Stimulated activated effector memory CD8-positive, alpha-beta T cell treated with anti-CD3 and anti-CD28 coated beads, Interleukin-12 subunit alpha, Interleukin-12 subunit beta, amount 100 ng/mL, for 72 hours (primary cell): ENCODE results near the gene IGF1.

Experiments
- ATAC-seq: fragments of 150-1000 bp; cut with Tn5 transposase; 2 replicates; pipeline ENCODE4 v1.10.0; 2021
- DNase-seq, 2 donors: peaks; one replicate each; pipeline ENCODE4 v3.0.0; 2021 to 2022; ENCODE audit warnings: low spot score in 2 of 2
- H3K27ac Mint-ChIP-seq: one replicate; pipeline ENCODE4 v1.8.0; 2022; ENCODE audit warnings: mild to moderate bottlenecking, mixed read lengths
- H3K36me3 Mint-ChIP-seq: one replicate; pipeline ENCODE4 v1.8.0; 2022; ENCODE audit warnings: mild to moderate bottlenecking, mixed read lengths
- H3K4me1 Mint-ChIP-seq: one replicate; pipeline ENCODE4 v1.8.0; 2022; ENCODE audit warnings: mixed read lengths
- H3K4me3 Mint-ChIP-seq: one replicate; pipeline ENCODE4 v1.8.0; 2022; ENCODE audit warnings: mild to moderate bottlenecking, mixed read lengths
- H3K9me3 Mint-ChIP-seq: one replicate; pipeline ENCODE4 v1.8.0; 2022; ENCODE audit warnings: mixed read lengths

The IGF1 gene

DNA sequence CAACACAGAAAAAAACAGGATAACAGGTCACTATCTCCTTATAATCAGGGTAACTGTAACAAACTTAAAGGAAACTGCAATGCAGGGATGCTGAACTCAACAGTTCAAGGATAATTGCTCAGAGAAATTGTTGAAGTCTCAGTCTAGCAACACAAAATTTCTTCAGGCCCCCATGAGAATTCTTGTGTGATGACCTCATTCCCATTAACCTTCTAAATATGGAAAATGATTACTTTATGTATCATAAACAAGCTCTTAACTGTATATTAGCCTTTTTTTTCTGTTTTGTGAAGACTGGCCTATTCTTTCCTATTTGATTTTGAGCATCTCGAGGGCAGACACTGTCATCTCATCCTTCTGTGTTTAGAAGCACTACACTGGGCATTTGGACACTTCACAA lies 47.1 kb downstream of the IGF1 start:
- H3K27ac Mint-ChIP-seq: no peak overlapping the region
- no peak for ATAC-seq
- H3K9me3 Mint-ChIP-seq: peaks cover 2% of the 10 kb centered on the region

DNA sequence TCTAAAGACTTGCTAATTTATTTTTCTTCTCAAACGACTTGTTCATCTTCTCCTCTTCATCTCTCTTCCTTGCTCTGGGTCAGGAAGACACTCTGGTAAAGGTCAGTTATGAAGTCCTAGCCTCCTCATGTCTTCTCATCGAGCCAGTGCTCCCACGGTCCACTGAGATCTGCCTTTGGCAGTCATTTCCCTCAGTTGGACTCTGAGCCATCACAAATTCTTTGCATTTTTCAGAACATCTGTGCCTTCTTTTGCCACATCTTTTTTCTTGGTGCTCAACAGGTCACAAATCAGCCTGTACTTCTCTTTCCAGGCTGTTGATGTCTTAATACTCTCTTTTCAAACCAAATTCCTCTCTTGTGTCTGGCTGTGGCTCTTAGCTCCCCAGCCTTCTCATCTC lies 49.7 kb downstream of the IGF1 start:
- ATAC-seq: no peak
- H3K27ac Mint-ChIP-seq: no peak overlapping the region
- no peak overlapping the region for H3K4me3 Mint-ChIP-seq
- no peak for DNase-seq
- H3K4me1 Mint-ChIP-seq: no peaks in the 10 kb centered on the region
- peaks cover 2% of the 10 kb centered on the region for H3K9me3 Mint-ChIP-seq
- H3K36me3 Mint-ChIP-seq: no peaks in the 10 kb centered on the region

More for the DNA sequence above, 47.1 kb downstream of the IGF1 start:
- Mint-ChIP-seq H3K4me1 (no peaks in the 10 kb centered on the region), H3K4me3 (no peak overlapping the region), H3K36me3 (no peaks in the 10 kb centered on the region)
- no peak for DNase-seq

DNA sequence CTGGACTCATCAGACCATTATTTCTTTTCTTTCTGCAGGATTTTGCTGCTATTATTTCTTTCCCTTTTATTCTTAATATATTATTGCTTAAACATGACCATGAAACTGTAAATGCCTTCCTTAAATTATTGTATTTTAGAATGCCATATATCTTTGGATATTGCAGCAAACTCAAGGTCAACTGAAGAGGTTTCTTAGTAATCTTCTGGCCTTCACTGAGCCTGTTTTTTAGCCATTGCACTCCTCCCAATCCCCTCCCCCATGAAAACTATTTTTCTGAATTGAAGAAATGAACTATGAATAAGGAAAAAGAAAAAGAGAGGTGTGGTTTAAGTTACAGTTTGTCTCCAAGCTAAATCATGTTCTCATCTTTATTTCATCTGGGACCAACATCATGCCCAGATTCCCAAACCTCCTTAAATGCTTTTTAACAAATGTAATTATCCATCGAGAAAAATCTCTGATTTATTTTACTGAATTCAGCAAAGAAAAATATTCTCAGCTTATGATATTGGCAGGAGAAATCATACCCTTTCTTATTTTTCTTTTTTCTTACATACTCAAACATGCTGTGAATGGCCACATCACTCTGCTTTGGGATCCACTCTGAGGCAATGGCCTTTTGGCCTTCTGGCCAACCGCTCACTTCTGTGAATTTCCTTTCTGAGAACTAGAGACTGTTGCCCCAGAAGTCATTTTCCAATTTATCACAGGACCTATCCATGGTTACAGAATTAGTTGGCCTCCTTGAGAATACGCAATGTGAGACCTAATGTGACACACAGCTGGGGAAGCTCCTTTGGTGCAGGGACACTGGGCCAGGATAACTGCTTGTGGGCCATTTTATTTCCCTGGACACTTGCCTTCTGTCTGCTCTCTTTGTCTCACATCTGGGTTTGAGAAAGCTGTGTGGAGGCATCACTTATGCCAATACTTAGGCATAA lies 50.9 kb downstream of the IGF1 start:
- no peak for DNase-seq
- H3K27ac Mint-ChIP-seq: no peak overlapping the region
- peaks cover 2% of the 10 kb centered on the region for H3K9me3 Mint-ChIP-seq
- no peaks in the 10 kb centered on the region for H3K4me1 Mint-ChIP-seq
- no peaks in the 10 kb centered on the region for H3K36me3 Mint-ChIP-seq
- H3K4me3 Mint-ChIP-seq: no peak overlapping the region
- ATAC-seq: no peak

DNA sequence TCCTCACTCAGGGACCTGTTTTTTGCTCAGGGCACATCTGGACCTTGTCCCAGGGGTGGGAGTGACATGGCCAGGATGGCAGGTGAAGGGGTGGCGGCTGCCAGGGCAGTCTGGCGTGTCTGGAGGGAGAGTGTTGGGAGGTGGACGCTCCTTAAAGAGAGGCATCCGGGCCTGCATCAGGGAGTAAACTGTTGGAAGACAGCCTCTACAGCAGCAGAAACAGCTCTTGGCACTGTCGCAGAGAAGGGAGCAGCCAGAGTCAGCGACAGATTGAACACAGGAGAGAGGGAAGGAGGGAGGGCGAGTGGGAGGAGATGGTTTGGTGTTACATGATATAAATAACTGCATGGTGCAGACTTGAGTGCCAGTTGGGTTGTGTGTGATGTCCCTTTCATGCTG lies 52.8 kb downstream of the IGF1 start:
- Mint-ChIP-seq H3K36me3 (no peaks in the 10 kb centered on the region), H3K4me3 (no peak overlapping the region), H3K9me3 (peaks cover 2% of the 10 kb centered on the region), H3K4me1 (no peaks in the 10 kb centered on the region), H3K27ac (no peak overlapping the region)
- ATAC-seq (no peak), DNase-seq (no peak)

DNA sequence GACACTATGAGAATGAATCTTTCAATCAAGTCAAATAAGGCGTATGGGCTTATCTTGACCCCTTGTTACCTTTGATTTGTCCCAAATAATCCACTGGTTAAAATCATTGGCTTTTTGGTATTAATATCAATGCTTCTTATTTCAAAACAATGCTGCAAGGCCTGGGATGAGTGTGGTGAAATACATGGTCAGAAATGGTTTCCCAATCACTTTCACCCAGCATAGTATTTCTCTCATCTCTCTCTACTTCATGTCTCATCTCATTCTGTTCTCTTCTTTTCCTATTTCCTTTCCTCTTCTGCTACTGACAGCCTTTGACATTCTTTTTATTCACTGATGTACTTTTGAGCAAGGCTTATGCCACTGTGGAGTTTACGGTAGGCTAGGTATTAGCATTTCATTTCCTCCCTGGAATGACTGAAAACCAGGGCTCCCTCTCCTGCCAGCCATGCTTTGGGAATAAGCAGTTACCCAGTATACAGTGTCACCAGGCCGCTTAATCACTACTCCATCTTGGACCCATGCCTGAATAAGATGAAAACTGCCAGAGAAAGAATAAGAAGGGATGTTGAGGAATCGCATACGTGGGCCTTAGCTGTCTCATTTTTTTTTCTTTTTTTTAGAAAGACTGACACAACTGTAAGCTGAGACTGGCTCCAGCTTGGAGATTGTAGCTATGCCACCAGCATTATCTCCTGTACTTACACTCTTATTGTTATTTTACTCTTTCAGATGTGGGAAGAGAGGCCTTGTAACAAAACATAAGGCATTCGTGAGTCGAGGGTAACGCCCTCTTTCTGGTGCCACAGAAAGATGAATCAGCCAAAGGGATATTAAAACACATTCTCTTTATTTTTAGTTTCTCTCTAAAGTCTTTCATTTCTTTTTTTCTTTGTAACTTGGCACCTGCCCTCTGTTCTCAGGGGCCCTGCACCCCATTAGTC lies 53.5 kb downstream of the IGF1 start:
- no peaks in the 10 kb centered on the region for H3K4me1 Mint-ChIP-seq
- H3K36me3 Mint-ChIP-seq: no peaks in the 10 kb centered on the region
- no peak overlapping the region for H3K4me3 Mint-ChIP-seq
- H3K27ac Mint-ChIP-seq: no peak overlapping the region
- peaks cover 2% of the 10 kb centered on the region for H3K9me3 Mint-ChIP-seq
- ATAC-seq: no peak
- DNase-seq: no peak

DNA sequence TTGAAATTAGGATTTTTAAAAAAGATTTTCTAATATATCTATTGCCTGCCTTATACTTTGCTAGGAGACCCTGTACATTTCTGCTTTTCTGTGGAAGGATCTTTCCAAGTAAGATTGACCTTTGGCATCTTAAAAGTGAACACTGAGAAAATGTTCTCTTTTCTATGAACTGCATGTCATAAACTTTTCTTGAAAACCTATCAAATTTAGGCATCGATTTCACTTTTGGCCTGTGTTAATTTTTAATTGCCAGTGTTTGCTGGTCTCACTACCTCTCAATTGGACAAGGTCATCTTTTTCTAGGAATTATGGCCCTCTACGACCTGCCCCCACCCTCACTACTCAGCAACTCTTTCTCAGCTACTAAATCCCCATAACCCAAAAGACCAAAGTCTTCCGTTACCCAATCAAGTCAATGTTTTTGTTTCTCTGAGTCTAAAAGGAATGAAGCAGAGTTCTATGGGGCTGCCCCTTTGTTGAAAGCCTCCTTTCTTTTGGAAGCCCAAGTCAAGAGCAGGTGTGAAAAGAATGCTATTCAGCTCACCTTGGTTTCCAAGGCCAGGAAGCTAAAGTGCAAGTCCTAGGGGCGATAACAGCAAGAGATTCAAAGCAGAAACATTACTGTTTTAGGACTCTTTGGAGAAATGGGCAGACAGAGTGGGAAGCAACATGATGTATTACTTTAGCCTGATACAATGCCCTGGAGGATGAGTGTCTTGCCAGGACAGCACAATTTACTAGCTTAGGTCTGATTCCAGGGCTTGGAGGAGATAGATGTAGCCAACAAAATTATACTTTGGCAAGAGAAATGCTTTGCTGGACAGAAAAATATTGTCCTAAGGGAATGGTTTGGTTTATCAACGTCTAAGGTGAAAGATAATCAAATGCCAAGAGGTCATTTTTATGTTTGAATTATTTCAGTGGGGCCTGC lies 55.0 kb downstream of the IGF1 start:
- Mint-ChIP-seq H3K4me3 (no peak overlapping the region), H3K9me3 (no peaks in the 10 kb centered on the region), H3K4me1 (peaks cover 7% of the 10 kb centered on the region), H3K27ac (no peak overlapping the region), H3K36me3 (no peaks in the 10 kb centered on the region)
- DNase-seq: no peak
- no peak for ATAC-seq

DNA sequence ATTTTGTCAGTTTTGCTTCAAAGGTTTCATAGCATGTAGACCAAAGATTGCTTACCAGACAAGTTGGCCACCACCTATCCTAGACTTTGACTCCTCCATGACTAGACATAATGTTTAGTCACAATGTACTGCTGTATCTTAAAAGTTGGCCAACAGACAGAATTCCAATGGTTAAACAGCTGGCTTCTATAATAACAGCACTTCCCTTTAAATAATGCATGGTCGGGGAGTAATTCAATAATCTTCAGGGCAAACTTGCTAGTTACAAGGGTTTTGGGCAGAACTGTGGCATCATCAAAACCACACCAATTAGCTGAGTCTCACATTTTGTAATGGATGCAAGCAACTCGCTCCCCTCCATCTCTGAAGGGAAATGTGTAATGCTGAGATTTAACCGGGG lies 56.9 kb downstream of the IGF1 start:
- peaks cover 7% of the 10 kb centered on the region for H3K4me1 Mint-ChIP-seq
- H3K27ac Mint-ChIP-seq: no peak overlapping the region
- no peak overlapping the region for H3K4me3 Mint-ChIP-seq
- no peaks in the 10 kb centered on the region for H3K36me3 Mint-ChIP-seq
- H3K9me3 Mint-ChIP-seq: no peaks in the 10 kb centered on the region
- DNase-seq: no peak
- no peak for ATAC-seq

DNA sequence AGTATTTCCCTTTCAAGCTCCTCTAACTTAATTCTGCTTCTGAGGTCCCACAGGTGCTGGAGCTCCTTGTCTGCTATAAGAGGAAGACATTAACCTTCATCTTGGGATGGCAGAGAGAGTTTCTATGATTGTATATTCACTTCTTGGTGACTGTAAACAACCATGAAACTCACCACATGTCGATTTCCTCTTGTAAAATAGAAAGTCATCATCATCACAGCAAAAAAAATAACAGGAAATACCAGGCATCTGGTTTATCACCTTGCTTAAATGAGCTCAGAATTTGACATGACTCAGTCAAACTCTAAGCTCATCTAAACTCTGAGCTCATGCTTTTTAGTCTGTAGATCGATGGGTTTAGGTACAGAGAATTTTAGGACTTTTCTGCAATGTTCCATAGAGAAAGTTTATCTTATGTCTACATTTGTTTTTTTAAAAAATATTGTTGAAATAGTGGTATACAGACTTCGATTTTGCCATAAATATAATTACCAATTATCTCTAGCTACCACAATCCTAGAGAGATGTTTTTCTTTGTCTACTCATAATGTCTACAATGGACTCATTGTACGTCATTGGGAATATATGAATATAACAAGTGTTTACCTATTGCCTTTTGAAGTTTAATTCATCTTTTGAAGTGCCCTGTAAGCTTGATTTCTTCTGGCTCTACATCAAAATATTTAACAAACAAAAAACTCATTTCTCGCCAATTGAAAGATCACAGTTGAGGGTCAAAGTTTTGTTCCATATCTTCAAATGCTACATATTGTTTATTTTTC lies 58.4 kb downstream of the IGF1 start:
- no peak for DNase-seq
- H3K36me3 Mint-ChIP-seq: no peaks in the 10 kb centered on the region
- no peaks in the 10 kb centered on the region for H3K9me3 Mint-ChIP-seq
- ATAC-seq: peak; percentile 96
- no peak overlapping the region for H3K4me3 Mint-ChIP-seq
- peaks cover 7% of the 10 kb centered on the region for H3K4me1 Mint-ChIP-seq
- no peak overlapping the region for H3K27ac Mint-ChIP-seq

DNA sequence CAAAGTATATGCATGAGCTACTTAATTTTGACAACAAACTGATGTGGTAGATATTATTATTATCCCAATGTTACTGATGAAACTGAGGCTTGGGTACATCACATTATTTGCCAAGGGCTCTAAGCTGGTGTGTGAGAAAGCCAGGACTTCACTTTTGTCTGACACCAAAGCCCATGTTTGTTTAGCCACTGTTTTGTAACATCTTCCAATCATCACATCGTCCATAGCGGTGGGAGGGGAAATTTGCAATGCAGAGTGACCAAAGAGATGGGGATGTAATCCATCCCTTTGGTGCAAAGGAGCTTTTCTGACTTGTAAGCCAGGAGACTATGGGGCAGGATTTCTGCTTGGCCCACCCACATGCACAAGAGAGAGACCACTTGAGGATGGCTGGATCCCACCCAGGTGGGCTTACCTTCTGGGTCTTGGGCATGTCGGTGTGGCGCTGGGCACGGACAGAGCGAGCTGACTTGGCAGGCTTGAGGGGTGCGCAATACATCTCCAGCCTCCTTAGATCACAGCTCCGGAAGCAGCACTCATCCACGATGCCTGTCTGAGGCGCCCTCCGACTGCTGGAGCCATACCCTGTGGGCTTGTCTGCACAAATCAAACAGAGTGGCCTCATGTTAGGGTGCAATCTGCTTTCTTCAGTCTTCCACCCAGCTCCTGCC lies 61.1 kb downstream of the IGF1 start:
- Mint-ChIP-seq H3K27ac (no peak overlapping the region), H3K4me3 (no peak overlapping the region), H3K36me3 (no peaks in the 10 kb centered on the region), H3K4me1 (peaks cover 7% of the 10 kb centered on the region), H3K9me3 (no peaks in the 10 kb centered on the region)
- DNase-seq (no peak), ATAC-seq (no peak)

DNA sequence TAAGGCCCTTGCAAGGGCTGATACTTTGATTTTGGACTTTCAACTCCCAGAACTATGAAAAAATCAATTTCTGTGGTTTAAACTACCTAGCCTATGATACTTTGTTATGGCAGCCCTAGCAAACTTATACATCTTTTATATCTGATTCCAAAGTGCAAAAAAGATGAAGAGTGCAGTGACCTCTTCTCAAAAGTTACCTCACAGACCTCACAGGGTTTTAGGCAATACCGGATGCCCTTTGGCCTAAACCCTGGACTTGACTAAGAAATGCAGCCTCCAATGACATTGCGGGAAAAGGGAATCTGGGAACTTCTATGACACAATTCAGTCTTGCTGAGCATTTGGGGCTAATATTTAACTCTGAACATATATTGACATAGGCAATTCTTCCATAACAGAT lies 63.3 kb downstream of the IGF1 start:
- Mint-ChIP-seq H3K36me3 (no peaks in the 10 kb centered on the region), H3K27ac (no peak overlapping the region), H3K4me1 (peaks cover 7% of the 10 kb centered on the region), H3K9me3 (no peaks in the 10 kb centered on the region), H3K4me3 (no peak overlapping the region)
- DNase-seq (no peak), ATAC-seq (no peak)

DNA sequence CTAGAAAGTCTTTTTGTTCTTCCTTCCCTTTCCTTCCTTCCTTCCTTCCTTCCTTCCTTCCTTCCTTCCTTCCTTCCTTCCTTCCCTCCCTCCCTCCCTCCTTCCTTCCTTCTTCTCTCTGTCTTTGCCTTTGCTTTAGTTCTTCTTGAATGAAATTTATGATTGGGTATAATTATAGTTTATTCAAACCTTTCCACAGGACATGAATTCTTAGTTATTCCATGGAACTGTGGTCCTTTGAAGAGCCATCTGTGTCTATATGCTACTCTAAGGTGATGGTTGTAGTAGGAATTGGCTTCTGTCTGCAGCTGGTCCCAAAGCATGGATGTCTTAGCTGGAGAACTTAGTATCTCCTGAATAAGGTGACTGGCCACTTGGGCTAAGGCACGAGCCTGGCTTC lies 64.8 kb downstream of the IGF1 start:
- ATAC-seq (no peak), DNase-seq (no peak)
- Mint-ChIP-seq H3K4me3 (no peak overlapping the region), H3K4me1 (no peaks in the 10 kb centered on the region), H3K36me3 (no peaks in the 10 kb centered on the region), H3K27ac (no peak overlapping the region), H3K9me3 (no peaks in the 10 kb centered on the region)

DNA sequence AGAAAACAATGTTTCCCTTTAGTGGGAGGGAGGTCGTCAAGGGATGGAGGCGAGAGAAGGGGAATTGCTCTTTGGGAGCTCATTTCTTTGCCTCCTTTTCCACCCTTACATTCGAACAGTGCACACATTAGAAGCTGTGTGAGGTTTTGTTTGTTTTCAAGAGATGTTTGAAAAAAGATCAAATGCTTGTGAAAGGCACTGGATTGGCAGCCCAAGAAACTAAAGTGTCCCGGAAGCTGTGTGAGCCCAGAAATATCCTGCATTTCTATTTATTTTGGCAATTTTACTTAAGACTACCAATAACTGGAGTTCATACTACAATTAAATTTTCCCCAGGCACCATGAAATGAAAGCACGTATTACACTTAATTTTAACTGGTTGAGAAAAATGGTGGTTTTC lies 67.0 kb downstream of the IGF1 start:
- H3K4me3 Mint-ChIP-seq: no peak overlapping the region
- H3K36me3 Mint-ChIP-seq: no peaks in the 10 kb centered on the region
- ATAC-seq: no peak
- peaks cover 6% of the 10 kb centered on the region for H3K4me1 Mint-ChIP-seq
- no peak overlapping the region for H3K27ac Mint-ChIP-seq
- DNase-seq: no peak
- H3K9me3 Mint-ChIP-seq: peaks cover 3% of the 10 kb centered on the region

DNA sequence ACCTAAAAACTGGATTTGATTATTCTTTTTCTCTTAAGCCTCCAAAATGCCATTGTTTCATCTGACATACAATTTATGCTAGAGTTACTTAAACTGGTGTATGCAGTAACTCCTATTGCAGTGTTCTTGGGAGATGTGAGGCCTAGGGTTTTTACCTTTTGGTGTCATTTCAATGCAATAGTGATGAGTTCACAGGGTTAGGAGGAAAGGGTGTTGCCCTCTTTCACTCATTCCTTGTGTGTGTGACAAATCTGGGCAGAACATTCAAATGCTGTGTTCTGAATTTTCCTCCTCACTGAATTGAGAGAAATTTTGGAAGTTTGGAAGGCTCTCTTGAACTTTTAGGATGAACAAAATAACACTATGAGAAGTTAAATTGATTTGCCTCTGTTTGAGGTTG lies 69.9 kb downstream of the IGF1 start:
- ATAC-seq (no peak), DNase-seq (no peak)
- no peak overlapping the region for H3K27ac Mint-ChIP-seq
- H3K4me3 Mint-ChIP-seq: no peak overlapping the region
- peaks cover 6% of the 10 kb centered on the region for H3K4me1 Mint-ChIP-seq
- peaks cover 3% of the 10 kb centered on the region for H3K9me3 Mint-ChIP-seq
- H3K36me3 Mint-ChIP-seq: no peaks in the 10 kb centered on the region
